ENCODE measurements around the gene ADAMTS17.

ADAMTS17 gene

GRCh38 chr15:100034191-100034590, 307.6 kb downstream of the ADAMTS17 start:
- Mint-ChIP-seq H3K36me3 (ENCODE audit: low read depth) (peaks cover under 1% of the 10 kb centered on the region), H3K27me3 (ENCODE audit: low read depth, poor library complexity) (no peaks in the 10 kb centered on the region), H3K4me1 (no peaks in the 10 kb centered on the region), H3K27ac (no peak overlapping the region), H3K9me3 (peaks cover under 1% of the 10 kb centered on the region), H3K4me3 (no peak overlapping the region)
- no peak for TF ChIP-seq CTCF (IDR thresholded peaks at IDR 0.05)
- no peak for DNase-seq

GRCh38 chr15:100033140-100033857, 308.5 kb downstream of the ADAMTS17 start:
- TF ChIP-seq CTCF (IDR thresholded peaks at IDR 0.05): no peak
- H3K4me1 Mint-ChIP-seq: no peaks in the 10 kb centered on the region
- H3K9me3 Mint-ChIP-seq: peaks cover 9% of the 10 kb centered on the region
- peaks cover 9% of the 10 kb centered on the region for H3K36me3 Mint-ChIP-seq (ENCODE audit: low read depth)
- H3K27me3 Mint-ChIP-seq (ENCODE audit: low read depth, poor library complexity): no peaks in the 10 kb centered on the region
- no peak for DNase-seq
- H3K27ac Mint-ChIP-seq: no peak overlapping the region
- H3K4me3 Mint-ChIP-seq: no peak overlapping the region

GRCh38 chr15:100032358-100033085, 309.3 kb downstream of the ADAMTS17 start:
- Mint-ChIP-seq H3K4me1 (no peaks in the 10 kb centered on the region), H3K36me3 (ENCODE audit: low read depth) (peaks cover 17% of the 10 kb centered on the region), H3K4me3 (no peak overlapping the region), H3K9me3 (peaks cover 17% of the 10 kb centered on the region), H3K27me3 (ENCODE audit: low read depth, poor library complexity) (no peaks in the 10 kb centered on the region), H3K27ac (no peak overlapping the region)
- no peak for TF ChIP-seq CTCF (IDR thresholded peaks at IDR 0.05)
- DNase-seq: no peak

- peaks cover 24% of the 10 kb centered on the region for H3K9me3 Mint-ChIP-seq
- H3K4me1 Mint-ChIP-seq: no peaks in the 10 kb centered on the region
- no peak for TF ChIP-seq CTCF (IDR thresholded peaks at IDR 0.05)
- no peak overlapping the region for H3K27ac Mint-ChIP-seq
- DNase-seq: no peak
- peaks cover 4% of the 10 kb centered on the region for H3K27me3 Mint-ChIP-seq (ENCODE audit: low read depth, poor library complexity)
- no peak overlapping the region for H3K4me3 Mint-ChIP-seq
- H3K36me3 Mint-ChIP-seq (ENCODE audit: low read depth): peaks cover 21% of the 10 kb centered on the region
These were observed 310.0 kb downstream of the ADAMTS17 start for GRCh38 chr15:100031665-100032357.

- DNase-seq: no peak
- Mint-ChIP-seq H3K27me3 (ENCODE audit: low read depth, poor library complexity) (peaks cover 4% of the 10 kb centered on the region), H3K27ac (no peak overlapping the region), H3K4me1 (no peaks in the 10 kb centered on the region), H3K36me3 (ENCODE audit: low read depth) (peaks cover 21% of the 10 kb centered on the region), H3K9me3 (peaks cover 29% of the 10 kb centered on the region), H3K4me3 (no peak overlapping the region)
- no peak for TF ChIP-seq CTCF (IDR thresholded peaks at IDR 0.05)
These were observed 311.1 kb downstream of the ADAMTS17 start for GRCh38 chr15:100030586-100031229.
